SK-N-SH (cell line): ENCODE results near the gene EIF3A.

Experiments
- CHD2 ChIP-seq: fragments of 150-350 bp; IDR thresholded peaks from 2 replicates; pipeline ENCODE4 v1.6.1; 2018; ENCODE audit warnings: low read length; ENCODE audit not compliant: partially characterized antibody
- EP300 ChIP-seq, 2 experiments: IDR thresholded peaks; 2 replicates each; pipeline versions ENCODE4 v1.4.0 to v1.6.1; 2012; ENCODE audit warnings: borderline replicate concordance in 1 of 2, low read depth in 1 of 2, low read length in 1 of 2
- EZH2phosphoT487 ChIP-seq: fragments of 200-600 bp; sonication (generic); IDR thresholded peaks from 2 replicates; pipeline ENCODE4 v1.6.1; 2017; ENCODE audit warnings: low read depth, mixed run types, mild to moderate bottlenecking, antibody characterized with exemption, moderate library complexity, borderline replicate concordance
- FOXJ3 ChIP-seq: sonication (generic); formaldehyde crosslinking; IDR thresholded peaks from 2 replicates; pipeline ENCODE4 v1.5.1; 2020; ENCODE audit warnings: mild to moderate bottlenecking, missing genetic modification reagents
- NRF1 ChIP-seq: IDR thresholded peaks from 2 replicates; pipeline ENCODE4 v1.6.1; 2012; ENCODE audit warnings: low read depth, mild to moderate bottlenecking, low read length
- RAD21 ChIP-seq: IDR thresholded peaks from 2 replicates; pipeline ENCODE4 v1.6.1; 2012; ENCODE audit warnings: mild to moderate bottlenecking, low read length
- RXRA ChIP-seq: IDR thresholded peaks from 2 replicates; pipeline ENCODE4 v1.4.0; 2012; ENCODE audit warnings: low read depth, mild to moderate bottlenecking, borderline replicate concordance
- TAF1 ChIP-seq: IDR thresholded peaks from 2 replicates; pipeline ENCODE4 v1.6.1; 2012; ENCODE audit warnings: low read depth, mild to moderate bottlenecking, low read length, moderate library complexity, borderline replicate concordance
- TF ChIP-seq, protein P1 (sequence below): fragments of 200-600 bp; sonication (generic); IDR thresholded peaks from 2 replicates; pipeline ENCODE4 v1.6.1; 2017; ENCODE audit warnings: antibody characterized with exemption, mild to moderate bottlenecking, moderate library complexity
- TF ChIP-seq, protein P2 (sequence below): IDR thresholded peaks from 2 replicates; pipeline ENCODE4 v1.4.0; 2012; ENCODE audit warnings: low read depth
- TF ChIP-seq, protein P3 (sequence below): IDR thresholded peaks from 2 replicates; pipeline ENCODE4 v1.4.0; 2012; ENCODE audit warnings: low read depth, borderline replicate concordance
- TF ChIP-seq, protein P4 (sequence below): IDR thresholded peaks from 2 replicates; pipeline ENCODE4 v1.4.0; 2012; ENCODE audit warnings: low read depth, borderline replicate concordance
- TF ChIP-seq, protein P5 (sequence below): IDR thresholded peaks from 2 replicates; pipeline ENCODE4 v1.6.1; 2012; ENCODE audit warnings: mild to moderate bottlenecking, low read depth, low read length, moderate library complexity

DNA sequence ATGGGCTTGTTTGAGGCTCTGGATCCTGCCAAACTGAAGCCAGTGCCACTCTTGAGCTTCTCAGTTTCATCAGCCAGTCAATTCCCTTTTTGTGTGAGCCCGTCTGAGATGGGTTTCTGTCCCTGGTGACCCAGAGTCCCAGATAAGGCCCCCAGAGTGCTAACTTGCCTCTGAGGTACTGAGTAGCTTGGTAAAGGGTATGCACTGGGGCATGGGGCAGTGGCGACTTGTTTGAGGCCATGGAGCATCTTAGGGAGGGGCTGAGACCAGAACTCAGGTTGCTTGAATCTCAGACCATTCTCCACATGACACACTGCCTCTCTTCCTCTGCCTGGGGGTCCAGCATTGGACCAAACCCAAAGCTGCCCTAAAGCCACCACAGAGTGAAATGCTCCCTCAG is 86.3 kb downstream of the EIF3A start:
- TF ChIP-seq FOXJ3 (CRISPR knock-in tag), result no peak
- TF ChIP-seq, protein P1, sequence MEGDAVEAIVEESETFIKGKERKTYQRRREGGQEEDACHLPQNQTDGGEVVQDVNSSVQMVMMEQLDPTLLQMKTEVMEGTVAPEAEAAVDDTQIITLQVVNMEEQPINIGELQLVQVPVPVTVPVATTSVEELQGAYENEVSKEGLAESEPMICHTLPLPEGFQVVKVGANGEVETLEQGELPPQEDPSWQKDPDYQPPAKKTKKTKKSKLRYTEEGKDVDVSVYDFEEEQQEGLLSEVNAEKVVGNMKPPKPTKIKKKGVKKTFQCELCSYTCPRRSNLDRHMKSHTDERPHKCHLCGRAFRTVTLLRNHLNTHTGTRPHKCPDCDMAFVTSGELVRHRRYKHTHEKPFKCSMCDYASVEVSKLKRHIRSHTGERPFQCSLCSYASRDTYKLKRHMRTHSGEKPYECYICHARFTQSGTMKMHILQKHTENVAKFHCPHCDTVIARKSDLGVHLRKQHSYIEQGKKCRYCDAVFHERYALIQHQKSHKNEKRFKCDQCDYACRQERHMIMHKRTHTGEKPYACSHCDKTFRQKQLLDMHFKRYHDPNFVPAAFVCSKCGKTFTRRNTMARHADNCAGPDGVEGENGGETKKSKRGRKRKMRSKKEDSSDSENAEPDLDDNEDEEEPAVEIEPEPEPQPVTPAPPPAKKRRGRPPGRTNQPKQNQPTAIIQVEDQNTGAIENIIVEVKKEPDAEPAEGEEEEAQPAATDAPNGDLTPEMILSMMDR, result no peak
- TF ChIP-seq EP300 (IDR thresholded peaks at IDR 0.05; ENCODE audit: borderline replicate concordance in 1 of 2, low read depth in 1 of 2, low read length in 1 of 2), result no peak
- TF ChIP-seq, protein P2, sequence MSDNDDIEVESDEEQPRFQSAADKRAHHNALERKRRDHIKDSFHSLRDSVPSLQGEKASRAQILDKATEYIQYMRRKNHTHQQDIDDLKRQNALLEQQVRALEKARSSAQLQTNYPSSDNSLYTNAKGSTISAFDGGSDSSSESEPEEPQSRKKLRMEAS, result no peak
- no peak for TF ChIP-seq RXRA
- TF ChIP-seq TAF1, result no peak
- TF ChIP-seq, protein P3, sequence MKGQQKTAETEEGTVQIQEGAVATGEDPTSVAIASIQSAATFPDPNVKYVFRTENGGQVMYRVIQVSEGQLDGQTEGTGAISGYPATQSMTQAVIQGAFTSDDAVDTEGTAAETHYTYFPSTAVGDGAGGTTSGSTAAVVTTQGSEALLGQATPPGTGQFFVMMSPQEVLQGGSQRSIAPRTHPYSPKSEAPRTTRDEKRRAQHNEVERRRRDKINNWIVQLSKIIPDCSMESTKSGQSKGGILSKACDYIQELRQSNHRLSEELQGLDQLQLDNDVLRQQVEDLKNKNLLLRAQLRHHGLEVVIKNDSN, result no peak
- TF ChIP-seq NRF1, result no peak
- no peak for TF ChIP-seq EZH2phosphoT487
- TF ChIP-seq CHD2, result no peak
- TF ChIP-seq, protein P4, sequence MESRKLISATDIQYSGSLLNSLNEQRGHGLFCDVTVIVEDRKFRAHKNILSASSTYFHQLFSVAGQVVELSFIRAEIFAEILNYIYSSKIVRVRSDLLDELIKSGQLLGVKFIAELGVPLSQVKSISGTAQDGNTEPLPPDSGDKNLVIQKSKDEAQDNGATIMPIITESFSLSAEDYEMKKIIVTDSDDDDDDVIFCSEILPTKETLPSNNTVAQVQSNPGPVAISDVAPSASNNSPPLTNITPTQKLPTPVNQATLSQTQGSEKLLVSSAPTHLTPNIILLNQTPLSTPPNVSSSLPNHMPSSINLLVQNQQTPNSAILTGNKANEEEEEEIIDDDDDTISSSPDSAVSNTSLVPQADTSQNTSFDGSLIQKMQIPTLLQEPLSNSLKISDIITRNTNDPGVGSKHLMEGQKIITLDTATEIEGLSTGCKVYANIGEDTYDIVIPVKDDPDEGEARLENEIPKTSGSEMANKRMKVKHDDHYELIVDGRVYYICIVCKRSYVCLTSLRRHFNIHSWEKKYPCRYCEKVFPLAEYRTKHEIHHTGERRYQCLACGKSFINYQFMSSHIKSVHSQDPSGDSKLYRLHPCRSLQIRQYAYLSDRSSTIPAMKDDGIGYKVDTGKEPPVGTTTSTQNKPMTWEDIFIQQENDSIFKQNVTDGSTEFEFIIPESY, result no peak
- no peak for TF ChIP-seq RAD21
- TF ChIP-seq, protein P5, sequence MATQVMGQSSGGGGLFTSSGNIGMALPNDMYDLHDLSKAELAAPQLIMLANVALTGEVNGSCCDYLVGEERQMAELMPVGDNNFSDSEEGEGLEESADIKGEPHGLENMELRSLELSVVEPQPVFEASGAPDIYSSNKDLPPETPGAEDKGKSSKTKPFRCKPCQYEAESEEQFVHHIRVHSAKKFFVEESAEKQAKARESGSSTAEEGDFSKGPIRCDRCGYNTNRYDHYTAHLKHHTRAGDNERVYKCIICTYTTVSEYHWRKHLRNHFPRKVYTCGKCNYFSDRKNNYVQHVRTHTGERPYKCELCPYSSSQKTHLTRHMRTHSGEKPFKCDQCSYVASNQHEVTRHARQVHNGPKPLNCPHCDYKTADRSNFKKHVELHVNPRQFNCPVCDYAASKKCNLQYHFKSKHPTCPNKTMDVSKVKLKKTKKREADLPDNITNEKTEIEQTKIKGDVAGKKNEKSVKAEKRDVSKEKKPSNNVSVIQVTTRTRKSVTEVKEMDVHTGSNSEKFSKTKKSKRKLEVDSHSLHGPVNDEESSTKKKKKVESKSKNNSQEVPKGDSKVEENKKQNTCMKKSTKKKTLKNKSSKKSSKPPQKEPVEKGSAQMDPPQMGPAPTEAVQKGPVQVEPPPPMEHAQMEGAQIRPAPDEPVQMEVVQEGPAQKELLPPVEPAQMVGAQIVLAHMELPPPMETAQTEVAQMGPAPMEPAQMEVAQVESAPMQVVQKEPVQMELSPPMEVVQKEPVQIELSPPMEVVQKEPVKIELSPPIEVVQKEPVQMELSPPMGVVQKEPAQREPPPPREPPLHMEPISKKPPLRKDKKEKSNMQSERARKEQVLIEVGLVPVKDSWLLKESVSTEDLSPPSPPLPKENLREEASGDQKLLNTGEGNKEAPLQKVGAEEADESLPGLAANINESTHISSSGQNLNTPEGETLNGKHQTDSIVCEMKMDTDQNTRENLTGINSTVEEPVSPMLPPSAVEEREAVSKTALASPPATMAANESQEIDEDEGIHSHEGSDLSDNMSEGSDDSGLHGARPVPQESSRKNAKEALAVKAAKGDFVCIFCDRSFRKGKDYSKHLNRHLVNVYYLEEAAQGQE, result no peak
